Activated naive CD4-positive, alpha-beta T cell treated with Interleukin-2 at 50 U/mL for 16 hours (primary cell): Measurements from ENCODE around the gene AAGAB.
"Not testable (repeated sequence)": the region's sequence is repeated elsewhere in the genome, so short reads cannot be mapped to it uniquely, and the experiment has no call there.

Source experiments
- DNase-seq: peaks from one replicate; pipeline ENCODE4 v3.0.0-alpha.2; 2020

Gene AAGAB

DNA sequence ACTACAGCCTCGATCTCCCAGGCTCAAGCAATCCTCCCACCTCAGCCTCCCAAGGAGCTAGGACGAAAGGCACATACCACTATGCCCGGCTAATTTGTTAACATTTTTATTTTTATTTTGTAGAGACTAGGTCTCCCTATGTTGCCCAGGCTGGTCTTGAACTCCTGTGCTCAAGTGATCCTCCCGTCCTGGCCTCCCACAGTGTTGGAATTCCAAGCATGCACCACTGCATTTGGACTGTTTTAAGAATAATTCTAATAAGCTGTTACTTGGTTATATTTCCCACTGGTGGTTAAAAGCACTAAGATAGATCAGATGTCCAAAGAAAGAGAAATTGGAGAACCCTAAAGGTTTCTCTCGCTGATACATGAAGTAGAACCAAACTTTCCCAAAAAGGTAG, 3.1 kb downstream of the AAGAB start:
- DNase-seq: no peak

DNA sequence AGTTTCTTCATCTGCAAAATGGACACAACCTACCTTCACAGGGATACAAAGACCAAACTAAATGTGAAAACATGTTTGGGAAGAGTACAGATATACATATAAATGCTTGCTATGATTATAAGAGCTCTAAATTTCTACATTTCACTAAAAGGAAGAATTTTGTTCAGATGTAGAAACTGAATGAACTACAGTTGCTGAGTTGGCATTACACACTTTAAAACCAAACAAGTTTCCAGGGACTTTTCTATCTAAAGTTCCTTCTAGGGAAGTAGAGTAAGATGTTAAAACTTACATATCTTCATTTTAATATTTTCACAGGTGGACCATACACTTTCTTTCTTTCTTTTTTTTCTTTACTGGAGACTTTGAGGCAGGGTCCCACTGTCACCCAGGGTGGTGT, 4.6 kb downstream of the AAGAB start:
- DNase-seq: no peak

DNA sequence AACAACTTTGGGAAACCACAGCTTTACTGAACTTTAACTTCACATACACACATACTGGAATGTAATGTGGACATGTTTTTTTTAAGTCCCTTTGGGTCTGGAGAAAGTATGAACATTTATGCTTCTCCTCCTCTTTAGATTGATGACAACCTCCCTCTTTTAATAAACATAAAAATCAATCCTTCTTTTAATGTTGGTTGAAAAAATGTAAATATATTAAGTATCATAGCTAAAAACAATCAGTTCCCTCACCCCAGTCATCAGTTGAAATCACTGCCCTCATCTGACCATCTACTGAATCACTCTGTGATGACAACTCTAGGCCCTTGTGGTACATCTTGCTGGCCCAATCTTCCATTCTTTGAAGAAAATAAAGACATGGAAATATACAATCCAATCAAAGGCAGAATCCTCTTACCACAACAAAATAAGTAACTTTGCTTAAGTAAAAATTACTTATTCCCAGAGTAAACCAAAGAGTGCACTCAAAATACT, 6.4 kb downstream of the AAGAB start:
- DNase-seq: no peak

DNA sequence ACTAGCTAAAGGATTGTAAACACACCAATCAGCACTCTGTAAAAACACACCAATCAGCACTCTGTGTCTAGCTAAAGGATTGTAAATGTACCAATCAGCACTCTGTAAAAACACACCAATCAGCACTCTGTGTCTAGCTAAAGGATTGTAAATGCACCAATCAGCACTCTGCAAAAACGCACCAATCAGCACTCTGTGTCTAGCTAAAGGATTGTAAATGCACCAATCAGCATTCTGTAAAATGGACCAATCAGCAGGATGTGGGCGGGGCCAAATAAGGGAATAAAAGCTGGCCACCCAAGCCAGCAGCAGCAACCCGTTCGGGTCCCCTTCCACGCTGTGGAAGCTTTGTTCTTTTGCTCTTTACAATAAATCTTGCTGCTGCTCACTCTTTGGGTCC, 7.9 kb downstream of the AAGAB start:
- not testable (repeated sequence) for DNase-seq

DNA sequence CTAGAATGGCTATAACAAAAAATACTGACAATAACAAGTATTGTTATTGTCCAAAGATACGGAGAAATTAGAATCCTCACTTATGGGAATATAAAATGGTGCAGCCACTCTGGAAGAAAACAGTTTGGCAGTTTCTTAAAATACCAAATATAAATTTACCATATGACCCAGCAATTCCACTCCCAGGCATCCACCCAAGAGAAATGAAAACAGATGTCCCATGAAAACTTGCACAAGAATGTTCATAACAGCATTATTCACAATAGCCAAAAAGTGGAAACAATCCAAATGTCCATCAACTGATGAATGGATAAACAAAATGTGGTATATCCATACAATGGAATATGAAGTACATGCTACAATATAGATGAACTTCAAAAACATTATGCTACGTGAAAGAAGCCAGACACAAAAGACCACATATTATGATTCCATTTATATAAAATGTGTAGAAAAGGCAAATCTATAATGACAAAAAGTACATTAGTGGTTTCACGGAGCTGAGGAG, 9.4 kb downstream of the AAGAB start:
- no peak for DNase-seq

DNA sequence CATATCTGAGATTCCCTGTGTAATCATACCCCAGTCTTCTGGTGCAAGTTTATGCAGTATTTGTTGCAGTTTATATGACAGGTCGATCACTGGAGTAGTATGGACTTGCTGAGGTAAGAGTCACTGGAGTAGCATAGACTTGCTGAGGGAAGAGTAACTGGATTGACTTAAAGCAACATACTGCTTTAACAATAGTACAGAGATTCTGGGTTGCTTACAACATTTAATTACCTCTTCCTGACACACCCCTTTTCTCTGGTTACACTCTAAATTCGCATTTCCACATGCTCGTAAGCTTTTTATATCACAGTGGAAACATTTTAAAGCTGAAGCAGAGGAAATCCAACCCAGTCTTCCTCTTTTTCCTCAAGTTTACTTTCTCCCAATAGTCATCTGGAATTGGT, 11.8 kb downstream of the AAGAB start:
- no peak for DNase-seq

DNA sequence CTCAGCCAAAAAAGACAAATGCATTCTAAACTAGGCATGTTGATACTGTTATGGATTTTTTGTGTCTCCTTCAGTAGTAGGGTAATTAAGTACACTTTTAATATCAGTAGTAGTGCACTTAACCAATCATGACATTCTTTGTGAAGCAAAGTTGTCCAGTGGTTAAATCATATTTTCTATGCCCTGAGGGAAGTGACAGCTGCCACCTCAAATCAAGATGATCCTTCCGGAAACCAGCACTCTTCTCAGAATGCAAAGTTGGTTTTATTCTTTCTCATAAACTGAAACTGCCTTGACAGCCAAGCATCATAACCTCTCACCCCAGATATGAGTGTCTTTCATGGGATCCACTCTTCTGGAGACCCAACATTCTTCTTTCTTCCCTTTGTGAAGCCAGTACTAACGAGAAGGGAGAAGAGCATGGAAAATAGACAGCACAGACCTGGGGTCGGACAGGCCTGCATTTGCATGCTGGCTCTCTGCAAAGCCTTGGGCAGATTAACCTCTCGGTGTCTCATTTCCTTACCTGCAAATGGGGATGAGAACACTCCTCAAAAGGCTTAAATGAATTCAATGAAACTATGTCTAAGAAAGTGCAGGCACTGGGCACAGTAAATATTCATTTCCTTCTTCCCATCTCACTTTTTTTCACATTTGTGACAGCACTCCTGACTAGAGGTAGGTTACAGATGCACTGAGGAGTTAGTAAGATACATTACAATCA, 13.2 kb downstream of the AAGAB start:
- peak; percentile 35 for DNase-seq

DNA sequence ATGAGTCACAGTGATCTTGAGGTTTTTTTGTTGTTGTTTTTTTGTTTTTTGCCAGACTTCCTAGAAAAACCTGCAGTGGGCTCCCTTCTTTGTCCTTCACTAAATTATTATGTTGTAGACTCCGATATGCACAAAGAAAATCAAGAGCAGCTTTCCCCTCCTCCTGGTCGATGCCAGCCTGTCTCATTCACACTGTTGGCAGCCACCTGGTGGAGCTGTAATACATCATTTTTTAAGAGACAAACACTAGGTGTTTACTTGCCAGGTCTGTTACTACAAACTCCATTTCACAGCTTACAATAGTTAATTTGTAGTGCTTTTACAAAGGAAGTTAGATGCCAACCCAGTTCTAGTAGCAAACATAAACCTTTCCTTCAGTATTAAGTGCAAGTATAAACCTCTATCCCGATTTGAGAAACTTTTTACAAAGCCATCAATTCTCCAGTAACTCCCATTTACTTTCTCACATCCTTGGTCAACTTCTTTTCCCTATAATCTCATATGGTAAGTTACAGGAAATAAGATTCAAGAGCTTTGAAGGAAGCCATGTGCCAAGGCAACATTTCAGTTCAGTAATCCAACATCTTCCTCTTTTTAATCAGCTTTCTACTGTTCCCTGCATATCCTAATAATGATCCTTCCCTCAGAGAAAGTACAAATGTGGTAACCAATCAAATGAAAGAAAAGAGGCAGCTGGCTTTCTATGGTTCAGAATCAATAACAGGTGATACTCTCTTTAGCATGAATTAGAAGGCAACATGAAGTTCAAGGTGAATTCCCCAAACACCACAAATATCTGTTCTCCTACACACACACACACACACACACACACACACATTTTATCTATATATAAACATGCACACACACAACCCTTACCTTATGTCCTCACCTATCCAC, 14.0 kb downstream of the AAGAB start:
- DNase-seq: no peak

DNA sequence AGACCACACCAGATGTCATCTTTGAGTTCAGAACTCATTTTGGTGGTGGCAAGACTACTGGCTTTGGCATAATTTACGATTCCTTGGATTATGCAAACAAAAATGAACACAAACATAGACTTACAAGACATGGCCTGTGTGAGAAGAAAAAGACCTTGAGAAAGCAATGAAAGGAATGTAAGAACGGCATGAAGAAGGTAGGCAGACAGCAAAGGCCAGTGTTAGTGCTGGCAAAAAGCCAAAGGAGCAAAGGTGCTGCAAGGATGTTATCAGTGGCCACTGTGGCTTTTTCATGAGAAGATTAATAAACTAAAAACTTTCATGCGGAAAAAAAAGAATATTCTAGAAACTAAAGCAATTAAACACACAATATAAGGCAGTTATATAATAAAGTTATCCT, 21.9 kb downstream of the AAGAB start:
- no peak for DNase-seq

DNA sequence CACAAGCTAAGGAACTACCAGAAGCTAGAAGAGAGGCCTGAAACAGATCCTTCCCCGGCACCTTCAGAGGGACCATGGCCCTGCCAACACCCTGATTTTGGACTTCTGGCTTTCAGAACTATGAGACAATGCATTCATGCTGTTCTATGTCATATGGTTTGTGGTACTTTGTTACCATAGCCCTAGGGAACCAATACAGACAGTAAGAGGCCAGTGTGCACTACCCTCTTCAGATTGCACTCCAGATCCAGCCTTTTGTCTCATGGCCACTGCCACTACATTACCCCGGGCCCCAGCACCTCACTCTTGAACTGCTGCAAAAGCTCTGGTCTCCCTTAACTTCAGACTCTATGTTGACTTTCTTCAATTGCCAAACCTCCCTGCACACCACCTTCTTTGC, 24.0 kb downstream of the AAGAB start:
- DNase-seq: no peak

DNA sequence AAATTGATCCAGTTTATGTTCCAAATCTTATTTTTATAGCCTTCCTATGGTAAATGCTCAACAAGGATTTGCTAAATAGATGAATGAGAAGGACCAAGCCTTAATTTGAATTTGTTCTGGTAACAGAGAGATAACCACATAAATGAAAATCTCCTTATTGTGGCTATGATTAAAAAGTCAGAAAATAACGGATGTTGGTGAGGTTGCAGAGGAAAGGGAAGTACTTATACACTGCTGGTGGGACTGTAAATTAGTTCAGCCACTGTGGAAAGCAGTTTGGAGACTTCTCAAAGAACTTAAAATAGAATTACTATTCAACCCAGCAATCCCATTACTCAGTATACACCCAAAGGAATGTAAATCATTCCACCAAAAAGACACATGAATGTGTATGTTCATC, 26.2 kb downstream of the AAGAB start:
- DNase-seq: no peak

DNA sequence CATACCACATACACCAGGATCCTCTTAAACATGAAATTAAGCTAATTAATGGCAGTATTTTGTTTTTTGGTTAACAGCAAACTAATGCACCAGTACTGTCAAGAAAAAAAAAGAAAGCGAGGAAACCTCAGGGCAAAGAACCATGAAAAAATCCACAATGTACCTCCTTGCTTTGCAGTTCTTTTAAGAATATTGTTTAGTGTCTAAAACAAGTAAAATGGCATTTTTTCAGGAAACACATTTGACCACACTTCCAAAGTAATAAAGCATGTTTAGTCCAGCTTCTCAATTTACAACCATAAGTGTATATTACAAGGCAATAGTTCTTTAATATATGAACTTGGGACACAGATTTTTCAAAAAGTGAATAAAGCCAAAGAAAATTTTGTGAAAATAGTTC, 26.6 kb downstream of the AAGAB start:
- DNase-seq: no peak

DNA sequence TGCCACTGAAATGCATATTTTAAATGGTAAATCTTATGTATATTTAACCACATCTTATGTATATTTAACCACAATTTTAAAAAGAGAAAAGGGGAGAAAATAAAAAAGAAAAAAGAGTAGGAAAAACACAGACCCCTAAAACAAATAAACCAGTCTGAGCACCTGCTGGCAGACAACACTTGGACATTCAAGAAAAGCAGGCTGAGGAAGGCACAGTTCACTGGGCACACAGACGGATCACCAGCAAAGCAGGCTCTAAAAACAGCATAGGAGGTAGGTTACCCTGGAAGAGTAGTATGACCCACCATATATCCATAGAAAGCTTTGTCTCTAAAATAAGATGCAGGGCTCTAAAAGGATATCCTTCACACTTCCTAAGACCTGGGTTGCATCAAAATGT, 27.0 kb downstream of the AAGAB start:
- DNase-seq: no peak

DNA sequence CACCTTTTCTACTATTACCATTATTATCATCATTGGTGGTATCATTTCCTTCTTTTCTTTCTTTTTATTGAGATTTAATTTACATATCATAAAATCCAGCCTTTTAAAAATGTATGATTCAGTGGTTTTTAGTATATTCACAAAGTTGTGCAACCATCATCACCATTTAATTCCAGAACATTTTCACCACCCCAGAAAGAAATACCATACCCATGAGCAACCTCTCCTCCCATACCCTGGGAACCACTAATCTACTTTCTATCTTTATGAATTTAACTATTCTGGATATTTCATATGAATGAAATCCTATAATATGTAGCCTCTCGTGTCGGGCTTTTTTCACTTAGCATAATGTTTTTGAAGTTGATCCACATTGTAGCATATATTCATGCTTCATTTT, 29.1 kb downstream of the AAGAB start:
- no peak for DNase-seq

DNA sequence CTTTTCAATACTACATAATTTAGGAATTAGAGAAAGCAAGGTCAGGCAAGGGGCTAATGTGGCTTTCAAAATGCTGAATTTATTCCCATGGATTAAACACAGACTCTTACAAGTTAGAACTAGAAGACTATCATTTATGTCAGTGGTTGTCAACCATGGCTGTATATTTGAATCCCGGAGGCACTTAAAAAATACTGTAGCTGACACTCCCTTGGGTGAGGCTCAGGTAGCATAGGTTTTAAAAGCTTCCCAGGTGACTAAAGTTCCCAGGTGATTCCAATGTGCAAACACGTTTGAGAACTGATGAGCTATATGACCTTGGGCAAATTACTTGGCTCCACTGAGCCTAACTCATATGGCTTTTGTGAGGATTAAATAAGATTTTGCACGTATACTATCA, 29.6 kb downstream of the AAGAB start:
- no peak for DNase-seq

DNA sequence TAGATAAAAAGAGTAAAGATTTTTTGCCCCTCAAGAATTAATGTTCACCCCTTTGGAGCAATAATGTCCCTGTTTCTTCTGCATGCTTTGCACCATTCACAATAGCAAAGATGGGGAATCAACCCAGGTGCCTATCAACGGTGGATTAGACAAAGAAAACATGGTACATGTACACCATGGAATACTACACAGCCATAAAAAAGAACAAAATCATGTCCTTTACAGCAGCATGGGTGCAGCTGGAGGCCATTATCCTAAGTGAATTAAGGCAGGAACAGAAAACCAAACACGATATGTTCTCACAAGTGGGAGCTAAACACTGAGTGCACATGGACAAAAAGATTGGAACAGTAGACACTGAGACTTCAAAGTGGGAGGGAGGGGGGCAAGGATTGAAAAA, 35.2 kb downstream of the AAGAB start:
- DNase-seq: no peak

DNA sequence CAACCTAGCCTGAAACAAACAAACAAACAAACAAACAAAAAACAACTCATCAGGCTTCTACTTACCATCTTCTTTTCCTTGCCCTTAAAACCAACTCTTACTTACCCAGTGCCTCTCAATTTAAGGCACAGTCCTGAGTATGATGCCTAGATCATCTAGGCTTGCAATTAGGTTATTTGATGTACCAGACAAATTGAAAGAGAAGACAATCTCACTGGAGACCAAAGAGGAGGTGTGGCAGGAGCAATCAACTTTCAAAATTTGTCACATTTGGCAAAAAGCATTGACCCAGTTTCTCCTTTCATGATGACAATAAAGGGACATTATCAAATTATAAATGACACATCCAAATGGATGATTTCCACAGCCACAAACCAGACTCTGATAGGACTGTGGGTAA, 36.0 kb downstream of the AAGAB start:
- no peak for DNase-seq

DNA sequence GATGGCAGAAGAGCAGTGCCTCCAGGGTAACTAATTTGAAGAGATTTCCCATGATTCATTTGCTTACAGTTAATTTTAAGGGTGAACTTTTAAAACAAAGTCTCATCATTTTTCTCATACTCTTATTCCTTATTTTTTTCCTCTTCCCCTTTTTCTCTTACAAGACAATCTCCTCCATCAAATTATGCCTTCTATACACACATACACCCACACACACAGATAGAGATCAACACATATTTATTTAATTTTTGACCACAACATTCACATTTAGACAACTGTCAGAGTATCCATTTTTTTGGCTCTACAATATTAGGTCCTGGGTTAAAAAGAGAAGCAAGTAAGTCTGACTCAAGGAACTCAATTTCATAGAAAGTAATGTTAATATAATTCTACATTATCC, 37.6 kb downstream of the AAGAB start:
- no peak for DNase-seq

DNA sequence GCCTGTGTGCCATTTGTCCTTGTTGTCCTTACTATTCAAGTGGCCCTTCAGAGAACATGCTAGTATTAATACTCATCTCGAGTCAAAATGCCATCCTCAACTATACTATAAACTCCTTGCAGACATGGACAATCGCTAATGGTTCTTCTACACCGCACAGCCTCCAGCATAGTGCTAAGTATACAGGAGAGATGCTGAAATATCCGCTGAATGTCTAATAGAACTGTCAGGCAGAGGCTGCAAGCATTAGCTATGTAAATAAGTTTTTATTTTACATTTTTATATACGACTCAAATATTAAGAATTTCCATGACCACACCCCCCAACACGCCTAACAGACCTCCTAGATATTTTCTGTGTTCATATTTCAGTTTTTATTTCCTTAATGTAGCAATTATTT, 39.4 kb downstream of the AAGAB start:
- no peak for DNase-seq

DNA sequence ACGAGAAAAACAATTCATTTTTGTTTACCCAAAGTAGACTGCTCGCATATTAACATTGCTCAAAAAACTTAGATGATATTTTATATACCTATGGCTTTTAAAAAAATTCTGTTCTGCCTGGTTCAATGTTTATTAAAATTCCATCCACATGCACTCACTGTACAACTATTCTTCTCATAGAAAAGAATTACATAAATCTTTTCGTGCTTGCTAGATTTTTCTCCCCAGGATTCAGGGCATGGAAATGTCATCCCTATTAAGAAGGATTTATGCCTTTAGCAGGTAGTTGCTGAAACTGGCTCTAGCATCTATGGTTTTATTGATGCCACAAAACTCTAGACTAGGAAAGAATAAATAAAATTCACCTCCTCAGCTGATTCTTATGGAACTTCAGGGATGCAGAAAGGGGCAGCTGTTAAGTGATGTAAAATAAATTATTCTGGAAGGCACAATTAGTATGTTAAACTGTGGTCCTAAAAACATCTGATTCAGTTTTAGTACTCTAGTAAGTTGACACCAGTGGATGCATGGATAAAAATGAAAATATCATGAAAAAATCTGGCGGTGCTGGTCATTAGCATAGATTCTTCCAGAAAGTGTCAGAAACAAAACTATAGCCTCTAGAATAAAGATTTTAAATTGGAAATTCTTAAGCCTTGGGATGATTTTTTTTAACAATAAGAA, 41.6 kb downstream of the AAGAB start:
- DNase-seq: no peak

DNA sequence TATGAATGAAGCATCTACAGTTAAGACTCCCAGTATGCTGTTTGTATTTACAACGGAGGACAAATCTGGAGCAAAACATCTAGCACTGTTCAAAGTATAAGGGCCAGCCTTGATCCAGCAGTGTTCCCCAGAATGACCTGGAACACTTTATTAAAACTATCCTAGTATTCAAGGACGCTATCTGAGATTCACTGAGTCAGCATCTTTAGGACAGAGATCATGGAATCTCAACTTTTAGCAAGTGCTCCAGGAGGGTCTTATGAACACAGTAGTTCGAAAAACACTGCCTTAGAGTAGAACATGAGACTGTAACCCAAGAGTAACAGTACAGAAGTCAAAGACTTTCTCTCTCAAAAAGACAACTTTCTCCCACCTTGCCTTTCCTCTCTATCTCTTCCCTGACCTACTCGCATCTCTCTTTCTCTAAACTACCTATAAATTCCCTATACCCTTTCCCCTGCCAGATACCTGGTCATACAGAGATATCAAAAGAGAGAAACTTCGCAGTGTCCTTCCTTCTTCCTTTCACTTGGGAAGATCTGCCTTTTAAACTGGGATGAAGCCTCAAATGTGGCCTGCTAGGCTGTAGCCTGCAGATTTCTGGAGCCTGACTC, 43.8 kb downstream of the AAGAB start:
- no peak for DNase-seq

DNA sequence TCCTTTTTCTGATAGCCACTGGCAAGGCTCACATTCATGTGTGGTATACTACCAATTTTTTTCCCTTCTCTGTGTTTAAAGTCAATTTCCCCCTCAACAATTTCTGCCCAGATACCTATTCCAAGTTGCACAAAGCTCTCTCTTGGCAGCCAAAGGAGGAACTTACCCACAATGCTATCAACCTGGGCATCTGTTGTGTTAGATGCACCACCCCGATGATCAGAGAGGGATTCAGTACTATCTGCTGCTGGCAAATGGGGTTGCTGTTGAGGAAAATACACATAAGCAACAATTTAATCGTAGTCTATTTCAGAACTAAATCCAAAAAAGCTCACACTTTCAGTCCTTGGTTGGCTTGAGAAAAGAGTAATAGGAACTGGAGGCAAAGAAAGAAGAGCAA, 46.1 kb downstream of the AAGAB start:
- DNase-seq: no peak
